Stimulated activated CD4-positive, alpha-beta T cell treated with anti-CD3 and anti-CD28 coated beads, Interleukin-15, amount 100 ng/mL, for 24 hours (primary cell): Measurements from ENCODE around the gene PAGE2B.
"Not testable (repeated sequence)": the region's sequence is repeated elsewhere in the genome, so short reads cannot be mapped to it uniquely, and the experiment has no call there.

ENCODE experiments used
- DNase-seq: peaks from one replicate; pipeline ENCODE4 v3.0.0-alpha.2; 2020

Gene PAGE2B

DNA sequence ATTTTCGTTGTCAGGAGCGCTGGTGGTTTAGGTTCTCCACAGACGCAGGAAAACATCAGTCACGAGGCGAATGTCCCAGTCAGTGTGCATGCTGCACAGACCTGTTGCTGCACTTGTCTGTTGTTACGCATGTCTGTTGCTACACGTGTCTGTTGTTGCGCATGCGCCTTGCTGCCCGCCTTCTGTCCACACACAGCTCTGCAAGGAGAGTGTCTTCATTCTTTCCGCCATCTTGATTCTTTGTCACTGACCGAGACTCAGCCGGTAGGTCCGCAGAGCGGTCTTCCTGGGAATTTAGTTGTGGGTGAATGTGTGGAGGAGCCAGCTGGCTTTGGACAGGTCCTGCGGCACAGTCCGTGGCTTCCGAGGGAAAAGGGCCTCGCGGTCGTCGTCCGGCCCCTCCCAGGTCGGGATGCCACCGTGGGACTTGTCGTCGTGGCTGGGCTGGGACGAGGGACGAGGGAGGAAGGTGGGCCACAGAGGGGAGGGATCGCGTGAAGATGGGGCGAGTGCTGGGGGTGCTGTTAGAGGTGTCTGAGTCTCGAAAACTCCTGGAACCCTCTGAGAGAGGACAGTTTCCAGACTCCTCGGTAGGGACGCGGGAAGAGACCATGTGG lies at the start of gene PAGE2B:
TSS of gene PAGE2B (plus strand) at position 180 of the 617 bp plus-strand sequence. CDS start 1,012 bp downstream, outside the sequence.
- DNase-seq: no peak

DNA sequence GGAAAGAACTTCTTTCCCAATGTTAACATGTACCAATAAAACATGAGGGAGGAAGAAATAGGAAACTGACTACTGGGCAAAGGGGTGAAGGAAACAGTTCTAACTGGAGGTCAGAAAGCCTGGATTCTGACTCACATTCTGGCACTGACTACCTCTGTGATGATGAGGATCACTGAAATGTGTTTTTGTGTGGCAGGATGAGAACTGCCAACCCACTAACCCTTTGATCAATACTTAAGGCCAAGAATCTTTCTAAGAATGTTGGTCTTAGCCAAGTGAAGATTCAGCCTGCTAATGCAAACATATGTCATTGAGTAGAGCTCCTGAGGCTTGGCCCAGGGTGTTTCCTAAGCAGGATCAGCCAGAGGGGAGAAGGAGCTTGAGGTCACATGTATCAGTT lies 48.7 kb upstream of the PAGE2B start:
- DNase-seq: no peak

DNA sequence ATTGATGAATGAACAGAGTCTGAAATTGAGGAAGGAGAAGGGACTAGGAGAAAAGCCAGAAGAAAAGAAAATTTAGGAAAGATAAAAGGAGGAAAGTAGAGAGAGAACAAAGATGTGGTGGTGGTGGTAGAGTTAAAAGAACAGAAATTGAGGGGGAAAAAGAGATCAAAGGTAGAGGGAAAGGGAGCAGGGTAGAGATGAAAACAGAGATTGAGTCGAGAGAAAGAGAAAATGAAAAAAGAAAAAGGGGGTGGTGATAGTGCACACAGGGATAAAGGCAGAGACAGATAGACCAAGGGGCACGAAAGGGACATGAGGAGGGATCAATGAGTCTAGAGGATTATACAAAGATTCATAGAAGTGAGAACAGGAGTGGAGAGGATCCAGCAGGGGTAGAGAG lies 48.0 kb upstream of the PAGE2B start:
- DNase-seq: no peak

- no peak for DNase-seq
Measured at GRCh38 chrX:55028040-55028439, 46.8 kb upstream of the PAGE2B start.

DNA sequence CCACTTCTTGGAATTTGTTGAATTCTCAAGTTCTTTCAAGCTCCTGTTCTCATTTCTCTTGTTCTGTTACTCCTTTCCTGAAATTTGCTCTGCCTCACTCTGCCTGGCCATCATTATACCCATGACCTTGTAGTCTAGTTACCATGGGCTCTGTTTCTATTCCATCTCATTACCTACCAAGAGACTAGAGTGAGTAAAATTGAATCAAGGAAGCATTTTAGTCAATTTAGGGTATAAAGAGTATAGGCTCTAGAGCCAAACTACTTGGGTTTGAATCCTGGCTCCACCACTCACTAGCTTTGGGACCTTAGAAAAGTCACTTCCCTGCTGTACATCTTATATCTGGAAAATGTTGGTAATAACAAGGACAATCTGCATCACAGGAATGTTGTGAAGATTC lies 46.2 kb upstream of the PAGE2B start:
- DNase-seq: no peak

- no peak for DNase-seq
Measured at GRCh38 chrX:55029291-55029690, 45.5 kb upstream of the PAGE2B start.

- no peak for DNase-seq
Measured at GRCh38 chrX:55030271-55031205, 44.3 kb upstream of the PAGE2B start, which contains the start of gene ALAS2. Gene ALAS2 (minus strand): TSS chrX:55030977. CDS start chrX:55026000, 4,977 bp downstream.

GRCh38 chrX:55033429-55033828 lies 41.4 kb upstream of the PAGE2B start:
- no peak for DNase-seq

DNA sequence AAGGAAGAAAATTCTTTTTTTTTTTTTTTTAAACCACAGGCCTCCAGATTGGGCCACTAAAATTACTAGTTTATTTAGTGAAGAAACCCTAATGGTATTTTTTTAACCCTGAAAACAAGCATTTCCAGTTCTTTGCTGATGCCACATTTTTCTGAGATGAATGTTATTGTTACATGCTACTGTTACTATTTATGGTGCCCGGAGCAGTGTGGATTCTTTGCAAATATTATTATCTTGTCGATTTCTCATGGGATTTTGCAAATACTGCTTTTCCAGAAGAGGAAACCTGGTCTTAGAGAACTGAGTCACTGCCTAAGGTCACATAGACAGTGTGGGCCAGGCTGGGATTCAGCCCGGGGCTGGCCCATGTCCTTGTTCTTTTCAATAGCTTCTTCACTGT lies 35.4 kb upstream of the PAGE2B start:
- no peak for DNase-seq

DNA sequence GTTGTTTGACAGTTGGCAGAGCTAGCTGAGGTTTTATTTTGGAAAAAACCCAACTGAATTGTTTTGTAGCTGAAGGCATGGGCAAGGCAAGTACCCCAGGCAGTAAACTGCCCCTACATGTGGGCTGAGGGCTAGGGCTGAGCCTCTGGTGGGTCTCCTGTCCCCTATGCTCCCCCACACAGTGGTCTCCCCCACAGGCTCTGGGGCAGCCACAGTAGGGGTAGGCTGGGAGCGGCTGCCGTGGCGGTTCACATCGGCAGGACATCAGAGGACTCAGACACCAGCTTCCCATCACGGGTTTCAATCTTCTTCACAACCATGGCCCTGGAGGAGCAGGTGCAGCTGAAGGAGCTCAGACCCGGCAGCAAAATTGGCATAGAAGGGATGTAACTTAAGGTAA lies 33.3 kb upstream of the PAGE2B start:
- no peak for DNase-seq

DNA sequence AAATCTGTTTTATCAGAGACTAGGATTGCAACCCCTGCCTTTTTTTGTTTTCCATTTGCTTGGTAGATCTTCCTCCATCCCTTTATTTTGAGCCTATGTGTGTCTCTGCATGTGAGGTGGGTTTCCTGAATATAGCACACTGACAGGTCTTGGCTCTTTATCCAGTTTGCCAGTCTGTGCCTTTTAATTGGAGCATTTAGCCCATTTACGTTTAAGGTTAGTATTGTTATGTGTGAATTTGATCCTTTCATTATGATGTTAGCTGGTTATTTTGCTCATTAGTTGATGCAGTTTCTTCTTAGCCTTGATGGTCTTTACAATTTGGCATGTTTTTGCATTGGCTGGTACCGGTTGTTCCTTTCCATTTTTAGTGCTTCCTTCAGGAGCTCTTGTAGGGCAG lies 24.2 kb upstream of the PAGE2B start:
- not testable (repeated sequence) for DNase-seq

GRCh38 chrX:55056820-55057674 lies 17.8 kb upstream of the PAGE2B start:
- DNase-seq: peak; percentile 12

- peak; percentile 33 for DNase-seq
Measured at GRCh38 chrX:55057675-55058249, 17.1 kb upstream of the PAGE2B start.

DNA sequence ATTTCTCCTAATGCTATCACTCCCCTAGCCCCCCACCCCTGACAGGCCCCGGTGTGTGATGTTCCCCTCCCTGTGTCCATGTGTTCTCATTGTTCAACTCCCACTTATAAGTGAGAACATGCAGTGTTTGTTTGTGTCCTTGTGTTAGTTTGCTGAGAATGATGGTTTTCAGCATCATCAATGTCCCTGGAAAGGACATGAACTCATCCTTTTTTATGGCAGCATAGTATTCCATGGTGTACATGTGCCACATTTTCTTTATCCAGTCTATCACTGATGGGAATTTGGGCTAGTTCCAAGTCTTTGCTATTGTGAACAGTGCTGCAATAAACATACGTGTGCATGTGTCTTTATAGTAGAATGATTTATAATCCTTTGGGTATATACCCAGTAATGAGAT lies 7.7 kb upstream of the PAGE2B start:
- not testable (repeated sequence) for DNase-seq

GRCh38 chrX:55072286-55072685 lies 2.5 kb upstream of the PAGE2B start:
- no peak for DNase-seq

DNA sequence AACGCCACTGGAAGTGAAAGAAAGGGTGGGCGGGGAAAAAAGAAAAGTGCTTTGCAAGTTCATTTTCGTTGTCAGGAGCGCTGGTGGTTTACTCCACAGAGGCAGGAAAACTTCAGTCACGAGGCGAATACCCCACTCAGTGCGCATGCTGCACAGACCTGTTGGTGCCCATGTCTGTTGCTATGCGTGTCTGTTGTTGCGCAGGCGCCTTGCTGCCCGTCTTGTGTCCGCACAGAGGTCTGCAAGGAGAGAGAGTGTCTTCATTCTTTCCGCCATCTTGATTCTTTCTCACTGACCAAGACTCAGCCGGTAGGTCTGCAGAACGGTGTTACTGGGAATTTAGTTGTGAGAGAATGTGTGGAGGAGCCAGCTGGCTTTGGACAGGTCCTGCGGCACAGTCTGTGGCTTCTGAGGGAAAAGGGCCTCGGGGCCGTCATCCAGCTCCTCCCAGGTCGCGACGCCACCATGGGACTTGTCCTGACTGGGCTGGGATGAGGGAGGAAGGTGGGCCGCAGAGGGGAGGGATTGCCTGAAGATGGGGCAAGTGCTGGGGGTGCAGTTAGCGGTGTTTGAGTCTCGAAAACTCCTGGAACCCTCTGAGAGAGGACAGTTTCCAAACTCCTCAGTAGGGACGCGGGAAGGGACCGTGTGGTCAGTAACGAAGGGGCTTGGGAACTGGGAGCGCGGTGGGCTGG lies 14.1 kb downstream of the PAGE2B start, which contains the start of gene PAGE2:
TSS of gene PAGE2 (plus strand) at position 224 of the 695 bp plus-strand sequence. CDS start 1,003 bp downstream, outside the sequence.
- no peak for DNase-seq

GRCh38 chrX:55098691-55099090 lies 23.9 kb downstream of the PAGE2B start:
- no peak for DNase-seq

DNA sequence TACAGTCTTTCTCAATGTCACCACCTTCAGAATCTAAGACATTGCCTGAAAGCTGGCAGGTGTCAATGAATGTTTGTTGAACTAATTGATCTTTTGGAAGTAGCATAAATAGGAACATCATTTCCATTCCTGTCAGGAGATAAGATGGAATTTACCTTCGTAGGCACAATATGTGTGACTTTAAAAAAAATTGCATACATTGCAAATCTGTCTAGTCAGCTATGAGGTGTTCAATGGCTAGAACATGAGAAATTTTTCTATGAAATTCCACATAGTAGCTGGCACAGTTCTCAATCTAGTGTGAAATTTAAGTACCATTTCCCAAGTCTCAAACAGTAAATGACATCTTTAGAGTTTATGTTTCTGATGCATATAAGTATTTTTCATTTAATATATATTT lies 24.3 kb downstream of the PAGE2B start:
- no peak for DNase-seq

- DNase-seq: no peak
Measured at GRCh38 chrX:55102754-55103153, 27.9 kb downstream of the PAGE2B start.

- DNase-seq: no peak
Measured at GRCh38 chrX:55107262-55107661, 32.4 kb downstream of the PAGE2B start.

- no peak for DNase-seq
Measured at GRCh38 chrX:55107911-55108310, 33.1 kb downstream of the PAGE2B start.

DNA sequence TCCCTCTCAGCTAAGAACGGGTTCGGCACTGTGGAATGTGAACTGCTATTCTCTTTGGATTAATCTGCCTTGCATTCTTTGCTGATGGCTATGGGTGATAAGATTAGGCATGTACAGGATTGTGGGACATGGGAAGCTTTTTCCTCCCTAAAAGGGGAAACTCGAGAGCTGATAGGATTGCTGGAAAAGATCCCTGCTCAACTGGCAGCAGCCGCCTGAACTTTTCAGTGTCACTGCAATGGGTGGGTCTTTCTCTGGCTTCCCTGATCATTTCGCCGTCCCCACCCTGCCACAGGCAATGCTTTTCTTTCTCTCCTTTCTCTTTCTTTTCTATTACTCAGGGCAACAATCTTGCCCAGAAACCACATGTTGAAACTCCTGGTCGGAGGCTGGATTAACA lies 34.5 kb downstream of the PAGE2B start:
- no peak for DNase-seq
